ENCODE measurements around the gene STK33. TPM values are rescaled to one million over a fixed set of nuclear protein-coding genes. Genes with fewer than 3 reads are reported as not detected.
"Not testable (repeated sequence)": the region's sequence is repeated elsewhere in the genome, so short reads cannot be mapped to it uniquely, and the experiment has no call there.

The STK33 gene
- total RNA-seq, 3 donors from 2014 or later: 1.1 to 1.5 (median 1.4) TPM

GRCh38 chr11:8477680-8478079, 116.3 kb downstream of the STK33 start:
- no peak for ATAC-seq
- Mint-ChIP-seq H3K36me3 (ENCODE audit: insufficient read depth) (no peaks in the 10 kb centered on the region), H3K27me3 (ENCODE audit: low read depth) (peaks cover 3% of the 10 kb centered on the region), H3K4me1 (ENCODE audit: low read depth) (no peaks in the 10 kb centered on the region), H3K9me3 (no peaks in the 10 kb centered on the region), H3K4me3 (no peak overlapping the region)
- DNase-seq: no peak

DNA sequence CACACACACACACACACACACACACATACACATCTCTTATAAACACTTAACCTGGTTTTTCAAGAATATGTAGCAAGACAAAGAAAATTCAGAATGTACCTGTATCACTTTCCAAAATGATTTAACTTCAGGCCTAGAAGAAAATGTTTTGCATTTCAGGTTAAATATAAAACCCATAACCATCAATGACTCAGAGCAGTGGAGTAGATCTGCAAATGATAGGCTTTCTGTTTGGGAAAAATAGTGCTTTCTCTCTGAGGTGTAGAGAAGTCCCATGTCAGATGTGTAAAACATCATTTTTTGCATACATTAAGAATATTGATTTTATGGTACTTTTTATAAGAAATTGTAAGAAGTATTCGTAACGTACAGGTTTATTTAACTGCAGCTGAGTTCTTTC, 116.9 kb downstream of the STK33 start:
- ATAC-seq: no peak
- H3K36me3 Mint-ChIP-seq (ENCODE audit: insufficient read depth): no peaks in the 10 kb centered on the region
- H3K4me1 Mint-ChIP-seq (ENCODE audit: low read depth): no peaks in the 10 kb centered on the region
- no peaks in the 10 kb centered on the region for H3K9me3 Mint-ChIP-seq
- H3K4me3 Mint-ChIP-seq: no peak overlapping the region
- H3K27me3 Mint-ChIP-seq (ENCODE audit: low read depth): peaks cover 3% of the 10 kb centered on the region
- no peak for DNase-seq

DNA sequence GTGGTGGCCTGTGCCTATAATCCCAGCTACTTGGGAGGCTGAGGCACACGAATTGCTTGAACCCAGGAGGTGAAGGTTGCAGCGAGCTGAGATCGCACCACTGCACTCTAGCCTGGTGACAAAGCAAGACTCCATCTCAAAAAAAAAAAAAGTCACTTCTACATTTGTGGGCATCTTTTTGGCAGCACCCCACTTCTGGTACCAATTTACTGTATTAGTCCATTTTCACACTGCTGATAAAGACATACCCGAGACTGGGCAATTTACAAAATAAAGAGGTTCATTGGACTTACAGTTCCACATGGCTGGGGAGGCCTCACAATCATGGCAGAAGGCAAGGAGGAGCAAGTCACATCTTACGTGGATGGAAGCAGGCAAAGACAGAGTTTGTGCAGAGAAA, 126.2 kb downstream of the STK33 start:
- not testable (repeated sequence) for H3K27me3 Mint-ChIP-seq (ENCODE audit: low read depth); H3K4me3 Mint-ChIP-seq; H3K36me3 Mint-ChIP-seq (ENCODE audit: insufficient read depth); H3K4me1 Mint-ChIP-seq (ENCODE audit: low read depth); DNase-seq; ATAC-seq
- H3K9me3 Mint-ChIP-seq: peaks cover 13% of the 10 kb centered on the region

- DNase-seq; ATAC-seq; H3K4me3 Mint-ChIP-seq; H3K27me3 Mint-ChIP-seq (ENCODE audit: low read depth); H3K4me1 Mint-ChIP-seq (ENCODE audit: low read depth); H3K36me3 Mint-ChIP-seq (ENCODE audit: insufficient read depth): not testable (repeated sequence)
- H3K9me3 Mint-ChIP-seq: peaks cover 13% of the 10 kb centered on the region
Observed at GRCh38 chr11:8467356-8467755, 126.7 kb downstream of the STK33 start.

DNA sequence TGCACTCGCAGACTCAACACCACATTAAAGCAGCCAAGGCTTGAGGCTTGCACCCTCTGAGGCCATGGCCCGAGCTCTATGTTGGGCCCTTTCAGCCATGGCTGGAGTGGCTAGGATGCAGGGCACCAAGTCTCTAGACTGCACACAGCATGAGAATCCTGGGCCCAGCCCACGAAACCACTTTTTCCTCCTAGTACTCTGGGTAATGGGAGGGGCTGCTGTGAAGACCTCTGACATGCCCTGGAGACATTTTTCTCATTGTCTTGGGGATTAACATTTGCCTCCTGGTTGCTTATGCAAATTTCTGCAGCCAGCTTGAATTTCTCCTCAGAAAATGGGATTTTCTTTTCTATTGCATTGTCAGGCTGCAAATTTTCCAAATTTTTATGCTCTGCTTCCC, 127.1 kb downstream of the STK33 start:
- peaks cover 13% of the 10 kb centered on the region for H3K9me3 Mint-ChIP-seq
- not testable (repeated sequence) for H3K4me1 Mint-ChIP-seq (ENCODE audit: low read depth); ATAC-seq

GRCh38 chr11:8459711-8460399, 134.2 kb downstream of the STK33 start:
- no peaks in the 10 kb centered on the region for H3K4me1 Mint-ChIP-seq (ENCODE audit: low read depth)
- H3K4me3 Mint-ChIP-seq: no peak overlapping the region
- ATAC-seq (no peak), DNase-seq (no peak)
- H3K9me3 Mint-ChIP-seq: no peaks in the 10 kb centered on the region
- peaks cover 2% of the 10 kb centered on the region for H3K27me3 Mint-ChIP-seq (ENCODE audit: low read depth)
- H3K36me3 Mint-ChIP-seq (ENCODE audit: insufficient read depth): no peaks in the 10 kb centered on the region

More for the DNA sequence above, 127.1 kb downstream of the STK33 start:
- H3K36me3 Mint-ChIP-seq (ENCODE audit: insufficient read depth); H3K4me3 Mint-ChIP-seq; H3K27me3 Mint-ChIP-seq (ENCODE audit: low read depth); DNase-seq: not testable (repeated sequence)

- peaks cover 4% of the 10 kb centered on the region for H3K27me3 Mint-ChIP-seq (ENCODE audit: low read depth)
- no peaks in the 10 kb centered on the region for H3K4me1 Mint-ChIP-seq (ENCODE audit: low read depth)
- no peaks in the 10 kb centered on the region for H3K36me3 Mint-ChIP-seq (ENCODE audit: insufficient read depth)
- ATAC-seq: no peak
- no peak overlapping the region for H3K4me3 Mint-ChIP-seq
- no peak for DNase-seq
- H3K9me3 Mint-ChIP-seq: no peaks in the 10 kb centered on the region
Observed at GRCh38 chr11:8442301-8442700, 151.7 kb downstream of the STK33 start.

DNA sequence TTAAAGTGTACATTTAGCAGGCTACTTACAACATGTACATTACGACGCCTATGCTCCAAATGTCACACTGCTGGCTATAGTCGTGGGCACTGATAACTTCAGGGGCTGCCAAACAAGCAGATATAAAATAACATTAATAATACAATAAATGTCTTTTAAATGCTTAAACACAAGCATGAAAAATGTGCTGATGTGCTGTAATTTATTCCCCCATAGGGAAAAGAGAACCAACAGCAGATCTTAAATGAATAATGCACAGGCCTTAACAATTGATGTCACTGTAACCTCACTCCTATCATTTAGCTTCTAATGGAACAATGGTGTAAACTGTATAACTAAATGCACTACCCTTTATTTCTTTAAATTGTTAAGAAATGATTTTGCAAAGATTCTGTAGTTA, 153.4 kb downstream of the STK33 start:
- Mint-ChIP-seq H3K4me3 (no peak overlapping the region), H3K9me3 (no peaks in the 10 kb centered on the region), H3K36me3 (ENCODE audit: insufficient read depth) (no peaks in the 10 kb centered on the region), H3K27me3 (ENCODE audit: low read depth) (no peaks in the 10 kb centered on the region), H3K4me1 (ENCODE audit: low read depth) (no peaks in the 10 kb centered on the region)
- ATAC-seq (no peak), DNase-seq (no peak)

DNA sequence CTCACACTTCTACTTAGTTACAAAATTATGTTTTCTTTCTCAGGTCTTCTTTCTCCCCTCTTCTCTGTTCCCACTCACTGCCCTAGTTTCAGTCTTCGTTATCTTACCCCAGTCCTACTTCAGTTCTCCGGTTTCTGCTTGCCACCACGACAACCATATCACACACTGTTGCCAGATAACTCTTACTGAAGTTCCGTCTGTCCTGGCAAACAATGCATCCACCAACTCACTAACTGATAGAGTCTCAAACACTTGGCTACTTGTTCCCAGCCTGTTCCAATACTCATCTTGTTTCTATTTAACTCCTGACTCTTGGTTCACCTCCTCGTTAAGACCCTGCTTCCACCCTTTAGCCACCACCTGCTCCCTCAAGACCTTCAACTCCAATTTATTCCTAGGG, 164.5 kb downstream of the STK33 start:
- no peaks in the 10 kb centered on the region for H3K4me1 Mint-ChIP-seq (ENCODE audit: low read depth)

DNA sequence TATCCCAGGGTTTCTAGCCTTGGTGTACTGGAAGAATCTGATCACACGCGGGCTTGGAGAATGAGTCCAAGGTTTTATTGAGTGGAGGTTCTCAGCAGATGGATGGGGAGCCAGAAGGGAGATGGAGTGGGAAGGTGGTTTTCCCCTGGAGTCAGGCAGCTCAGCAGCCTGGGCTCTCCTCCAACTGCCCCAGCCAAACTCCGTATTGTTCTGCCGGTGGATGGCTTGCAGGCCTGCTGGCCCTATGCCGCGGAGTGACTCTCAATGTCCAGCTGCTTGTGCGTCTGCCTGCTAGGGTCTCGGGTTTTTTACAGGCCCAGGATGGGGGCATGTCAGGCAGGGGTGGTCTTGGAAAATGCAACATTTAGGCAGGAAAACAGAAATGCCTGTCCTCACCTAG, 168.0 kb downstream of the STK33 start:
- Mint-ChIP-seq H3K9me3 (no peaks in the 10 kb centered on the region), H3K36me3 (ENCODE audit: insufficient read depth) (no peaks in the 10 kb centered on the region), H3K4me3 (no peak overlapping the region), H3K27me3 (ENCODE audit: low read depth) (peaks cover 12% of the 10 kb centered on the region), H3K4me1 (ENCODE audit: low read depth) (no peaks in the 10 kb centered on the region)
- DNase-seq (no peak), ATAC-seq (no peak)

More for the DNA sequence above, 164.5 kb downstream of the STK33 start:
- H3K9me3 Mint-ChIP-seq: no peaks in the 10 kb centered on the region
- ATAC-seq (no peak), DNase-seq (no peak)
- peaks cover 15% of the 10 kb centered on the region for H3K27me3 Mint-ChIP-seq (ENCODE audit: low read depth)
- H3K36me3 Mint-ChIP-seq (ENCODE audit: insufficient read depth): no peaks in the 10 kb centered on the region
- no peak overlapping the region for H3K4me3 Mint-ChIP-seq

DNA sequence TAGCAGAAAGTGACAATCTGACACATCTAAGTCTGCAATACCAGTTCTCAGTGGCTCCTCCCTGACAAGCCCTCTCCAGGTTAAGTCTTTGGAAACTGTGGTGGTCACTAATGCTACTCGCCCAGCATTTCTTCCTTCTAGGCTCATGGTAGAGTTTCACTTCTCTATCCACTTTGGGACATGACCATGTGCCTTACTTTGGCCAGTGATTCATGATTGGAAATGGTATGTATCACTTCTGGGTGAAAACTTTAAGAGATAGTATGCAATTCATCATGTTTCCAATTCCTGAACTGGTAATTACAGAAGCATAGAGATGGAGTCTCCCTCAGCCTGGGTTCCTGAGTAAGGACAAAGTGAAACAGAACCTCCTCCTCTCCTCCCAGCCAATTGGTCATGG, 178.8 kb downstream of the STK33 start:
- Mint-ChIP-seq H3K4me1 (ENCODE audit: low read depth) (no peaks in the 10 kb centered on the region), H3K36me3 (ENCODE audit: insufficient read depth) (no peaks in the 10 kb centered on the region), H3K4me3 (no peak overlapping the region), H3K9me3 (no peaks in the 10 kb centered on the region), H3K27me3 (ENCODE audit: low read depth) (no peaks in the 10 kb centered on the region)
- no peak for ATAC-seq
- DNase-seq: no peak

- H3K4me3 Mint-ChIP-seq: no peak overlapping the region
- DNase-seq (no peak), ATAC-seq (no peak)
- H3K27me3 Mint-ChIP-seq (ENCODE audit: low read depth): no peaks in the 10 kb centered on the region
- no peaks in the 10 kb centered on the region for H3K36me3 Mint-ChIP-seq (ENCODE audit: insufficient read depth)
- H3K4me1 Mint-ChIP-seq (ENCODE audit: low read depth): no peaks in the 10 kb centered on the region
- H3K9me3 Mint-ChIP-seq: peaks cover 4% of the 10 kb centered on the region
Observed at GRCh38 chr11:8408151-8408941, 185.7 kb downstream of the STK33 start.

- DNase-seq (no peak), ATAC-seq (no peak)
- H3K36me3 Mint-ChIP-seq (ENCODE audit: insufficient read depth): no peaks in the 10 kb centered on the region
- peaks cover 7% of the 10 kb centered on the region for H3K9me3 Mint-ChIP-seq
- no peaks in the 10 kb centered on the region for H3K27me3 Mint-ChIP-seq (ENCODE audit: low read depth)
- no peaks in the 10 kb centered on the region for H3K4me1 Mint-ChIP-seq (ENCODE audit: low read depth)
- no peak overlapping the region for H3K4me3 Mint-ChIP-seq
Observed at GRCh38 chr11:8403310-8403709, 190.7 kb downstream of the STK33 start.

DNA sequence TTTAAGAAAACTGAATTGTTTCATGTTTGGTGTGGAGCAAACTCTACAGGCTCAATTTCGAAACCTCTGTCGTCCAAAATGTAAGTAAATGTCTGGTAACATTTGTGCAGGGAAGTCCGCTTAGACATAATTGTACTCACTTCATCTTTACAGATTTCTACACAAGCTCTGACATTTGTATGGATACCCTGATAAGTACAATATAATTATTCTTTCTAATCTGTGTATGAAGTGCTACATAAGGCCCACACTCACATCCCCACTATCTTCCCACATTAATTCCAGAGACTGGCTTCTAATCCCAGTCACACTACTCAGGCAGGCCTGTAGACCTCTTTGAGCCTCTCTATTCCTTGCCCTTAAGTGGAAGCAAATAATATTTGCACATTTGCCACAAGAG, 201.1 kb downstream of the STK33 start:
- Mint-ChIP-seq H3K9me3 (no peaks in the 10 kb centered on the region), H3K36me3 (ENCODE audit: insufficient read depth) (no peaks in the 10 kb centered on the region), H3K27me3 (ENCODE audit: low read depth) (no peaks in the 10 kb centered on the region), H3K4me3 (no peak overlapping the region), H3K4me1 (ENCODE audit: low read depth) (no peaks in the 10 kb centered on the region)
- no peak for DNase-seq
- ATAC-seq: no peak

- no peaks in the 10 kb centered on the region for H3K36me3 Mint-ChIP-seq (ENCODE audit: insufficient read depth)
- no peak for DNase-seq
- H3K4me1 Mint-ChIP-seq (ENCODE audit: low read depth): no peaks in the 10 kb centered on the region
- H3K27me3 Mint-ChIP-seq (ENCODE audit: low read depth): no peaks in the 10 kb centered on the region
- no peak for ATAC-seq
- no peaks in the 10 kb centered on the region for H3K9me3 Mint-ChIP-seq
- no peak overlapping the region for H3K4me3 Mint-ChIP-seq
Observed at GRCh38 chr11:8392166-8392565, 201.9 kb downstream of the STK33 start.

Data from activated T-cell treated with anti-CD3 and anti-CD28 coated beads, Interleukin-2, amount 50 U/mL, for 4 hours (primary cell).